NCI-H2227 (cell line): ENCODE results near the gene QRFP.
A peak's percentile ranks its signal among the peaks of the same experiment; 100 is the strongest.

Source experiments
- DNase-seq: peaks from one replicate; lab custom pipeline; 2025; ENCODE audit not compliant: unreplicated experiment; lab: John Stamatoyannopoulos, UW

The QRFP gene

GRCh38 chr9:130933114-130934046 is 36.8 kb upstream of the QRFP start:
- DNase-seq: no peak

- DNase-seq: no peak
These were observed 35.9 kb upstream of the QRFP start for GRCh38 chr9:130932255-130933079.

DNA sequence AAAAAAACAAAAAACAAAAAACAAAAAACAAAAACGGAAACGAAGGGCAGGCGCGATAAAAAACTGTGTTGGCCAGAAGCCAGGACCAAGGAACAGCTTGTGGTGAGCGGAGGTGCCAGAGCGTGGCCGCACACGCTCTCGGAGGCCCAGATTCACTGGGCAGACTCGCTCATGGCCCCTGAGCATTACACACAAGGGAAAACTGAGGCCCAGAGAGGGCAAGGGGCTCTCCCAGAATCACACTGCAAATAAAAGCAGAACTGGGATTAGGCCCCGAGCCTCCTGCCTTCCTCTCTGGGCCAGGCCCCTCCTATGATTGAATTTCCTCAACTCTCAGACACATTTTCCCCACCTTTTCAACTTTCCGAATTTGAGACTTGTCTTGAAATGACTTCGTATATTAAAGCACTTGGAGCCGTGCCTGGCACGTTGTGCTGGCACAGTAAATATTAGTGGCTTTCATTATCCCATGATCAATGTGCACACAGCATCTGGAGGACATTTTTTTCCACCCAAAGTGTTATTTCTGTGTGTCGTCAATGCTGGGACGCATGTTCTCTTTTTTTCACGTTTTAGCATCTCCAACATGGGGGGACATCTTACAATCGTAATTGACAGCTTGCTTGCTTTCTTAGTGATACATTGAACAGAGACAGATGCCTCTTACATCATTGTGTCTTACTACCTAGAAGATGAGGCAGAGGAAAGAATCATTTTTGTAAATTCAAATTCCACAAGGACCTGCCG is 35.1 kb upstream of the QRFP start:
- DNase-seq: no peak

GRCh38 chr9:130930804-130931349 is 34.3 kb upstream of the QRFP start:
- no peak for DNase-seq

GRCh38 chr9:130930132-130930803 is 33.7 kb upstream of the QRFP start:
- no peak for DNase-seq

- DNase-seq: no peak
These were observed 33.0 kb upstream of the QRFP start for GRCh38 chr9:130929571-130930038.

GRCh38 chr9:130927995-130928900 is 31.6 kb upstream of the QRFP start:
- peak; percentile 38 for DNase-seq

DNA sequence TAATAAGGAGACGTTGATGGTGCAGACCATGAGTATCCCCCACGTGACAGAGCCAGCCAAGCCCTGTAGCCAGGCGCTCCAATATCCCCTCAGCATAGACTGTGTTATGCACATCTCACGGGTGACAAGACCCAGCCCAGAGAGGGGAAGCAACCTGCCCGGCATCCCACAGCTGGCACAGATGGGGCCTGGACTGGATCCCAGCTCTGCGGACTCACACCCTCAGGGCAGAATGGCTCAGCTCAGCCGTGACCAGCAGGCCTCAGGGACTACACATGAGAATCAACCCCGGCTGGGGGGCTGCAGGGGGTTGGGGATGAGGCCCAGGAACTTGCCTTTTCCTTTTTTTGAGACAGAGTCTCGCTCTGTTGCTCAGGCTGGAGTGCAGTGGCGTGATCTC is 30.7 kb upstream of the QRFP start:
- no peak for DNase-seq

DNA sequence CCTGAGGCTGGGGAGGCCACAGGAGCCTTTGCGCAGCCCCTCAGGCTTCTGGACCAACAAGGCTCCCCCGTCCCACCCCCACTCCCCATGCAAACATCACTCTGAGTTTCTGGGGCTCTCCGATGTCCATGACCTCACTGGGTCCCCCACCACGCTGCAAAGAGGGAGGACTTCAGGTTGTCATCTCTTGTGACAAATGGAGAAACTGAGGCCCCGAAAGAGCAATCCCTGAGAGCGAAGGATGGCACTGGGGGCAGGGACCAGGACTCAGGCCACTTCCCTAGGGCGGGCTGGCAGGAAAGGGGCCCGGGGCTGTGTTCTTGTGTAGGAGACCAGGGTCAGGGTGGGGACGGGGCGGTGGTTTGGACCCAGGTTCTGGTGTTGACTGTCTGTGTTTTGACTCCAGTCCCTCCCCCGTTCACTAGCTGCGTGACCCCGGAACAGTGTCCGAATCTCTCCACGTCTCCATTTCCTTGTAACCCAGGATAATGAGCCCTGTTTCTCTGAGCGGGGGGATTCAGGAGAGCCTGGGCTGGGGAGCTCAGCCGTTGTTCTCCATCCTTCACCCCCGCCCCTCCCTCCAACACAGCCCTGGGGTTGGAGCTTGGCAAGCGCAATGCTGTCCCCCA is 28.6 kb upstream of the QRFP start:
- DNase-seq: no peak

- DNase-seq: no peak
These were observed 27.8 kb upstream of the QRFP start for GRCh38 chr9:130924448-130924788.

DNA sequence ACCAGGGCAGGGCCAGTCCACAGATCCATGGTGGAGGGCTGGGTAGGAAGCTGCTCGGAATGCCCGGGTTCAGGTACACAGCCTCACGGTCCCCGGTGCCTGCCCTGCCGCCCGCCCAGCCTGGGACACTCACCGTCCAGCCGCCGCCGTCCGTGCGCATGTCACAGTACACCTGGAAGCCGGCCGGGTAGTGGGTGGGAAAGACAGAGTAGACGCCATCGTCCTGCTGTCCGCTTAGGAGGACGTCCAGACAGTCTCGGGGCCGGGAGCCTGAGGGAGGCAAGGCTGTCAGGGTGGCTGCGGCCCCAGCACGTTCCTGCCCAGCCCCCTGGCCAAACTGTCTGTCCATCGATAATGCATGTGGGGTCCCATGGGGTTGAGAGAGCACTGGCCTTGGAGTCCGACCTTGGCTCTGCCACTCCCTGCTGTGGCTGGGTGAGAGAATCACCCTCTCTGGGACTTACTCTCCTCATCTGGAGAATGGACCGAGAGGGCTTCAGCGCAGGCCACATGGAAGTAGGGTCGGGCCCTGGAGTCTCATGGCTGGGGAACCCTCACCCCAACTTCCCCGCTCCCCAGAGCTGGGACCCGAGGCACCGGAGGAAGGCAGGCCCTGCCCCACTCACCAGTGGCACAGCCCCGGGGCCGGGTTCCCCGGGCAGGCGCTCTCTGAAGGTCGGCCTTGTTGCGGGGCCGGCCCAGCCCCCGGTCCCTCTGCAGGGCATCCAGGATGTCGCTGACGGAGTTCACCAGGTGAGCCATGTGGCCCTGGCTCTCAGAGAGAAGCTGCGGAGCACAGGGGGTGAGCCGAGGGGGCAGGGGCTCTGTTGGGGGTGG is 27.2 kb upstream of the QRFP start:
- DNase-seq: no peak

DNA sequence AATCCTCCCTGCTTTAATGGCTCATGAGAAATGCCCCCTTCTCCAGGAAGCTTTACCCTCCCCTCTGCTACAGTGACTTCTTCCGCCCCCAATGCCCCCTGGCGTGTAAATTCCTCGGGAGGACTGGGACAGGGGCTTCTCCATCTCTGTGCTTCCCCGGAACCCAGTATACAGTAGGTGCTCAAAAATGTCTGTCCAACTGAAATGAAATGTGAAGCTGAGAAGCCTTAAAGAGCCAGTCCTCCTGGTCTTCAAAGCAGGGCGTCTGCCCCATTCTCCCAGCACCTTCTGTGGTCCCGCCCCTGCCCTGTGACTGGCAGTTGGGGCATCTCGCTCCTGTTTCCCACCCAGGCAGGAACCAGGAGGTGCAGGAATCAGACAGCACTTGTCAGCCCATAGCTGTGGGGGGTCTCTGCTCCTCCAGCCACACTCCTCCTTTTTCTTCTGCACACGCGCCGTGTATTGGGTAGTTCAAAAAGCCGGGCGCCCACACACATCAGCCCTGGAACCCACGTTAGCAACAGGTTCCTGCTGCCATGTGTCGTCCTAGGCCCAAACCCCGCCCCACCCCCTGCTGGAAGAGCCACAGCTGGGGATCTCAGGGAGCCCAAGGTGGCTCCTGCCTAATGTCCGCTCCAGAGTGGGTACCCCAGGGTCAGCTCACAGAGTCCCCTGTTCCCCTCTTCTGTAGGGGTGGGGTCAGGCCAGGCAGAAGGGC is 26.4 kb upstream of the QRFP start:
- DNase-seq: no peak

GRCh38 chr9:130921989-130922892 is 25.6 kb upstream of the QRFP start:
- DNase-seq: no peak

GRCh38 chr9:130921300-130921988 is 24.8 kb upstream of the QRFP start:
- no peak for DNase-seq

DNA sequence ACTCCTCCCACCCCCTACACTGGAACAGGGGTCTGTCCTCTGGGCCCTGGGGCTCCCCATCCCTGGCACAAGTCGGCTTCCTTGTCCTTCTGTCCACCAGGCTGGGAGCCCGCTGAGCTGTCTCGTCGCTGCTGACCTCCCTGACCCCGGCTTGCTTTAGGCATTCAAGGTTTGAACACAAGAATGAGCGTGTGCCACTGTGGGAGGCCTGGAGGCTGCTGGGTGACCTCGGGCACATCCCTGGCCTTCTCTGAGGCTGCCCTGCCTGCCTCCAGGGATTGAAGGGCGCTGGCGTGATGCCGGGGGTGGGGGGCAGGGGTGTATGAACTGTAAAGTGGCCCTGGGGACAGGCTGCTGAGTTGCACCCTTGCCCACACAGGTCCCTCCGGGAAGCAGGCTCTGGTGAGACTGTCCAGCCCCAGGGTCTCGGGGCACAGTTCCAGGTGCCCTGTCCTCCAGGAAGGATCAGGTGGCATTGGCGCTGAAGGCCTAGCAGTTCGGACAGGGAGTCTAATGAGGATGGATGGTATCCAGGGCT is 24.2 kb upstream of the QRFP start:
- no peak for DNase-seq

GRCh38 chr9:130920233-130920632 is 23.6 kb upstream of the QRFP start:
- no peak for DNase-seq
